ENCODE data around the gene IMP4.

Gene IMP4

DNA sequence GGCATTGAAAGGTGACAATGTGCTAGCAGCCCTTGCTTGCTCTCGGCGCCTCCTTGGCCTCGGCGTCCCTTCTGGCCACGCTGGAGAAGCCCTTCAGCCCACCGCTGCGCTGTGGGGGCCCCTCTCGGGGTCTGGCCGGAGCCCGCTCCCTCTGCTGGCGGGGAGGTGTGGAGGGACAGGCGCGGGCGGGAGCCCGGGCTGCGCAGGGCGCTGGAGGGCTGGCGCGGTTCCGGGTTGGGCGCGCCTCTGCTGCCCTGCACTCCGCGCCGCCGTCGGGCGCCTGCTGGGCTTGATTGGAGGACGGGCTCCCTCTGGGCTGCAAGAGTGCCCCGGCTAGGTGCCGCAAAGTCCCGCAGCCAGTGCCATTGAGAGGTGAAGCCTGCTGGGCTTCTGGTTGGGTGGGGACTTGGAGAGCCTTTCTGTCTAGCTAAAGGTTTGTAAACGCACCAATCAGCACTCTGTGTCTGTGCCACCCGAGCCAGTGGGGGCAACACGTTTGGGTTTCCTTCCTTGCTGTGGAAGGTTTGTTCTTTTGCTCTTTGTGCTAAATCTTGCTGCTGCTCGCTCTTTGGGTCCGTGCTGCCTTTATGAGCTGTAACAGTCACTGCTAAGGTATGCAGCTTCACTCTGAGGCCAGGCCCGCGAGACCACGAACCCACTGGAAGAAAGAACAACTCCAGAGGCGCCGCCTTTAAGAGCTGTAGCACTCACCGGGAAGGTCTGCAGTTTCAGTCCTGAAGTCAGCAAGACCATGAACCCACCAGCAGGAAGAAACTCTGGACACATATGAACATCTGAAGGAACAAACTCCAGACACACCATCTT lies 14.8 kb upstream of the IMP4 start:
- POLR2A ChIA-PET: no interaction called here
- H3K27ac ChIP-seq (ENCODE audit: extremely low read depth, low read depth, low read length): no peak overlapping the region
- TF ChIP-seq ZNF707 (tag by site-specific recombination; IDR thresholded peaks at IDR 0.05): no peak
- TF ChIP-seq GLI2 (tag by site-specific recombination; IDR thresholded peaks at IDR 0.05; ENCODE audit: borderline replicate concordance, low read depth): no peak
- no peak for TF ChIP-seq ZNF274 (IDR thresholded peaks at IDR 0.05; ENCODE audit: low read length)
- TF ChIP-seq ZNF274 (tag by site-specific recombination; IDR thresholded peaks at IDR 0.05; ENCODE audit: borderline replicate concordance): no peak
- TF ChIP-seq ZNF112 (tag by site-specific recombination; IDR thresholded peaks at IDR 0.05): no peak
- TF ChIP-seq KLF16 (tag by site-specific recombination; IDR thresholded peaks at IDR 0.05): no peak
- H3K9me3 ChIP-seq (ENCODE audit: control insufficient read depth, insufficient read depth, low read depth, low read length): no peaks in the 10 kb centered on the region
- no peaks in the 10 kb centered on the region for H3K36me3 ChIP-seq (ENCODE audit: control insufficient read depth in 2 of 2, insufficient read depth in 1 of 2, low read length in 2 of 2)
- H3K4me1 ChIP-seq (ENCODE audit: control insufficient read depth, insufficient read depth, low read length): no peaks in the 10 kb centered on the region
- no peak overlapping the region for H3K4me3 ChIP-seq (ENCODE audit: low read depth, low read length)
- CTCF ChIA-PET: interaction anchor here (0.6 to 1.2 kb wide), 3 partner anchors 10 to 569 kb away, joined by 3 to 4 read pairs (median 3); no protein-coding TSS in a partner anchor

DNA sequence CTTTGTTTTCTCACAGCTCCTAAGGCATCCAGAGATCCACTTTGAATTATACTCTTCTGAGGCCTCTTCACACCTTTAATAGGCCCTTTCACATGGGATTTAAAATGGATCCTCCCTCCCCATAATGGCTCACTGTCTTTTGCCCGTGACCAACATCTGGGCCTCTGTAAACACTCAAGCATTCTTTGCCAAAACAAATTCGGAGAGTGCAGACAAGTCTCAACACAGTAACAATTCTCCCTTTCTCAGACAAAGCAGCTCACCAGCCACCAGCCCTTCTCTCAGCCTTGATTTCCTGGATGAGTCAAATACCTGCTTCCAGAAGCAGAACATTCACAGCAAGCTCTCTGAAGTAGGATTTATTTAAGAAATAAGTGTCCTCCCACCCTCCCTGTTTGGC lies 14.0 kb upstream of the IMP4 start:
- no peaks in the 10 kb centered on the region for H3K9me3 ChIP-seq (ENCODE audit: control insufficient read depth, insufficient read depth, low read depth, low read length)
- no peak overlapping the region for H3K27ac ChIP-seq (ENCODE audit: extremely low read depth, low read depth, low read length)
- no peaks in the 10 kb centered on the region for H3K4me1 ChIP-seq (ENCODE audit: control insufficient read depth, insufficient read depth, low read length)
- ChIA-PET CTCF (interaction anchor here (1.2 kb wide), 1 partner anchor 9 kb away, joined by 4 read pairs; no protein-coding TSS in a partner anchor), POLR2A (no interaction called here)
- no peaks in the 10 kb centered on the region for H3K36me3 ChIP-seq (ENCODE audit: control insufficient read depth in 2 of 2, insufficient read depth in 1 of 2, low read length in 2 of 2)
- TF ChIP-seq ZNF223 (tag by site-specific recombination; IDR thresholded peaks at IDR 0.05) (no peak), YY2 (tag by site-specific recombination; IDR thresholded peaks at IDR 0.05) (no peak), ZNF792 (tag by site-specific recombination; IDR thresholded peaks at IDR 0.05) (no peak), ZSCAN30 (tag by site-specific recombination; IDR thresholded peaks at IDR 0.05) (no peak), ZNF843 (tag by site-specific recombination; IDR thresholded peaks at IDR 0.05) (no peak), TCF7L2 (IDR thresholded peaks at IDR 0.05; ENCODE audit: borderline replicate concordance, low read depth, low read length) (no peak), ZBTB17 (tag by site-specific recombination; IDR thresholded peaks at IDR 0.05) (no peak), ZNF707 (tag by site-specific recombination; IDR thresholded peaks at IDR 0.05) (no peak), ZFHX2 (tag by site-specific recombination; conservative IDR thresholded peaks at IDR 0.05) (no peak)
- no peak overlapping the region for H3K4me3 ChIP-seq (ENCODE audit: low read depth, low read length)

DNA sequence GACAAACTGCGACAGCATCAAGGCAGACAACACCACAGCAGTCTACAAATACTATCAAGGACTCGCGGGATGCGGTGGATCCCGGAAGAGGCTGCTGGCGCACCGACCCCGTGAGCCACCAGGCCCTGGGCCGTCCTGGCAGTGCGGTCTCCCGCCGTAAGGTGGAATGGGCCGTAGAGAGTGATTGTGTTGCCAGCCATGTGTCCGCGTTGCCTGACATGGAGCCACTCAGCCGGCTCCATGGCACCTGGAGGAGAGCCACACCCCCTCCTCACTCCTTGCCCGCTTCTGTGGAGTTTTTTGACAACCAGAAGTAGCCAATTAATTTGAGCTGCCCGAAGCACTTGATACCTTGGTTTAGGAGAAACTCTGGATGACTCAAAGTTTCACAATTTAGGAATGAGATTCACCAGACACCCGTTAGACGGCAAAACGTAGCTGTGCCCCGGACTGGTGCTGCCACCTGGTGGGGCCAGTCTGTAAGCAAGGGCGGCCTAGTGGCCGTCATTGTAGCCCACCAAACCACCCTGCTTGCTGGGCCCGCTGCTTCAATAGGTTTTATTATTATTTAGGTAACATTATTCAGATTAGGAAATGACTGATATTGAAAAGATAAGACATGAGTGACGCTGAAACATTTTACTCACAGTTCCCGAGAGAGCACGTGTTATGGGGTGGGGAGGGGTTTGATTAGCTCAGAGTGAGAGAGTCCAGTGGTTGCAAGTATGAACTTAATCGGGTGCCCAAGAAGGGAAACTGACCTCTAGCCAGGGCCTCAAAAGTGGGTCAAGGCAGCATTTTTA lies 10.2 kb upstream of the IMP4 start:
- CTCF ChIA-PET: interaction anchor here (0.6 to 5.9 kb wide), 13 partner anchors 9 to 427 kb away, joined by 3 to 41 read pairs (median 4); partner anchors contain the start of genes IMP4, MZT2B and SMPD4
- H3K36me3 ChIP-seq (ENCODE audit: control insufficient read depth in 2 of 2, insufficient read depth in 1 of 2, low read length in 2 of 2): no peaks in the 10 kb centered on the region
- H3K4me3 ChIP-seq (ENCODE audit: low read depth, low read length): peak overlapping the region; percentile 6
- POLR2A ChIA-PET: interaction anchor here (1.0 kb wide), 1 partner anchor 151 kb away, joined by 7 read pairs; the partner anchor contains the start of gene SMPD4
- no peaks in the 10 kb centered on the region for H3K4me1 ChIP-seq (ENCODE audit: control insufficient read depth, insufficient read depth, low read length)
- H3K27ac ChIP-seq (ENCODE audit: extremely low read depth, low read depth, low read length): no peak overlapping the region
- H3K9me3 ChIP-seq (ENCODE audit: control insufficient read depth, insufficient read depth, low read depth, low read length): no peaks in the 10 kb centered on the region
- TF ChIP-seq, protein P1, sequence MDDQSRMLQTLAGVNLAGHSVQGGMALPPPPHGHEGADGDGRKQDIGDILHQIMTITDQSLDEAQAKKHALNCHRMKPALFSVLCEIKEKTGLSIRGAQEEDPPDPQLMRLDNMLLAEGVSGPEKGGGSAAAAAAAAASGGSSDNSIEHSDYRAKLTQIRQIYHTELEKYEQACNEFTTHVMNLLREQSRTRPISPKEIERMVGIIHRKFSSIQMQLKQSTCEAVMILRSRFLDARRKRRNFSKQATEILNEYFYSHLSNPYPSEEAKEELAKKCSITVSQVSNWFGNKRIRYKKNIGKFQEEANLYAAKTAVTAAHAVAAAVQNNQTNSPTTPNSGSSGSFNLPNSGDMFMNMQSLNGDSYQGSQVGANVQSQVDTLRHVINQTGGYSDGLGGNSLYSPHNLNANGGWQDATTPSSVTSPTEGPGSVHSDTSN (CRISPR knock-in tag; IDR thresholded peaks at IDR 0.05): no peak
- TF ChIP-seq KLF8 (tag by site-specific recombination; IDR thresholded peaks at IDR 0.05) (no peak), ZSCAN16 (tag by site-specific recombination; IDR thresholded peaks at IDR 0.05) (no peak), SP2 (tag by site-specific recombination; IDR thresholded peaks at IDR 0.05) (no peak), ZNF169 (tag by site-specific recombination; IDR thresholded peaks at IDR 0.05) (no peak), ZNF266 (tag by site-specific recombination; IDR thresholded peaks at IDR 0.05; ENCODE audit: low read depth) (peak; percentile 88), KLF10 (tag by site-specific recombination; IDR thresholded peaks at IDR 0.05) (0 out of 2 replicates have a peak, but pooled peaks have one; percentile 37), ZNF747 (tag by site-specific recombination; IDR thresholded peaks at IDR 0.05) (no peak), GFI1B (tag by site-specific recombination; IDR thresholded peaks at IDR 0.05) (no peak), ZEB2 (tag by site-specific recombination; IDR thresholded peaks at IDR 0.05) (peak; percentile 30; the same call in 1 of the 2 replicates), ZNF585B (tag by site-specific recombination; IDR thresholded peaks at IDR 0.05) (peak; percentile 47)
- TF ChIP-seq, protein P2, sequence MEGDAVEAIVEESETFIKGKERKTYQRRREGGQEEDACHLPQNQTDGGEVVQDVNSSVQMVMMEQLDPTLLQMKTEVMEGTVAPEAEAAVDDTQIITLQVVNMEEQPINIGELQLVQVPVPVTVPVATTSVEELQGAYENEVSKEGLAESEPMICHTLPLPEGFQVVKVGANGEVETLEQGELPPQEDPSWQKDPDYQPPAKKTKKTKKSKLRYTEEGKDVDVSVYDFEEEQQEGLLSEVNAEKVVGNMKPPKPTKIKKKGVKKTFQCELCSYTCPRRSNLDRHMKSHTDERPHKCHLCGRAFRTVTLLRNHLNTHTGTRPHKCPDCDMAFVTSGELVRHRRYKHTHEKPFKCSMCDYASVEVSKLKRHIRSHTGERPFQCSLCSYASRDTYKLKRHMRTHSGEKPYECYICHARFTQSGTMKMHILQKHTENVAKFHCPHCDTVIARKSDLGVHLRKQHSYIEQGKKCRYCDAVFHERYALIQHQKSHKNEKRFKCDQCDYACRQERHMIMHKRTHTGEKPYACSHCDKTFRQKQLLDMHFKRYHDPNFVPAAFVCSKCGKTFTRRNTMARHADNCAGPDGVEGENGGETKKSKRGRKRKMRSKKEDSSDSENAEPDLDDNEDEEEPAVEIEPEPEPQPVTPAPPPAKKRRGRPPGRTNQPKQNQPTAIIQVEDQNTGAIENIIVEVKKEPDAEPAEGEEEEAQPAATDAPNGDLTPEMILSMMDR (tag by site-specific recombination; IDR thresholded peaks at IDR 0.05): peak; percentile 86
- TF ChIP-seq, protein P3, sequence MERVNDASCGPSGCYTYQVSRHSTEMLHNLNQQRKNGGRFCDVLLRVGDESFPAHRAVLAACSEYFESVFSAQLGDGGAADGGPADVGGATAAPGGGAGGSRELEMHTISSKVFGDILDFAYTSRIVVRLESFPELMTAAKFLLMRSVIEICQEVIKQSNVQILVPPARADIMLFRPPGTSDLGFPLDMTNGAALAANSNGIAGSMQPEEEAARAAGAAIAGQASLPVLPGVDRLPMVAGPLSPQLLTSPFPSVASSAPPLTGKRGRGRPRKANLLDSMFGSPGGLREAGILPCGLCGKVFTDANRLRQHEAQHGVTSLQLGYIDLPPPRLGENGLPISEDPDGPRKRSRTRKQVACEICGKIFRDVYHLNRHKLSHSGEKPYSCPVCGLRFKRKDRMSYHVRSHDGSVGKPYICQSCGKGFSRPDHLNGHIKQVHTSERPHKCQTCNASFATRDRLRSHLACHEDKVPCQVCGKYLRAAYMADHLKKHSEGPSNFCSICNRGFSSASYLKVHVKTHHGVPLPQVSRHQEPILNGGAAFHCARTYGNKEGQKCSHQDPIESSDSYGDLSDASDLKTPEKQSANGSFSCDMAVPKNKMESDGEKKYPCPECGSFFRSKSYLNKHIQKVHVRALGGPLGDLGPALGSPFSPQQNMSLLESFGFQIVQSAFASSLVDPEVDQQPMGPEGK (tag by site-specific recombination; IDR thresholded peaks at IDR 0.05): no peak
